ENCODE data around the gene MAP3K19. TPM values are rescaled to one million over a fixed set of nuclear protein-coding genes. Genes with fewer than 3 reads are reported as not detected.

Gene MAP3K19
- total and polyA plus RNA-seq, 4 donors = 6.2 to 16.0 (median 7.9) TPM

GRCh38 chr2:135029481-135030134 is 17.6 kb downstream of the MAP3K19 start:
- Histone ChIP-seq H3K4me1 (ENCODE audit: control insufficient read depth, insufficient read depth, low read length) (no peaks in the 10 kb centered on the region), H3K27me3 (ENCODE audit: control insufficient read depth, insufficient read depth, low read length) (no peaks in the 10 kb centered on the region), H3K4me3 (ENCODE audit: low read depth, low read length) (no peak overlapping the region), H3K27ac (ENCODE audit: low read depth, low read length) (no peak overlapping the region), H3K9me3 (ENCODE audit: control insufficient read depth, insufficient read depth, low read length) (no peaks in the 10 kb centered on the region), H3K36me3 (ENCODE audit: control insufficient read depth, insufficient read depth, low read length) (no peaks in the 10 kb centered on the region)
- WGBS (ENCODE audit: insufficient coverage) = no CpG with 5 or more reads among the region's 2 CpGs
- DNase-seq (ENCODE audit: low read depth in 4 of 6, low spot score in 6 of 6) = no peak

DNA sequence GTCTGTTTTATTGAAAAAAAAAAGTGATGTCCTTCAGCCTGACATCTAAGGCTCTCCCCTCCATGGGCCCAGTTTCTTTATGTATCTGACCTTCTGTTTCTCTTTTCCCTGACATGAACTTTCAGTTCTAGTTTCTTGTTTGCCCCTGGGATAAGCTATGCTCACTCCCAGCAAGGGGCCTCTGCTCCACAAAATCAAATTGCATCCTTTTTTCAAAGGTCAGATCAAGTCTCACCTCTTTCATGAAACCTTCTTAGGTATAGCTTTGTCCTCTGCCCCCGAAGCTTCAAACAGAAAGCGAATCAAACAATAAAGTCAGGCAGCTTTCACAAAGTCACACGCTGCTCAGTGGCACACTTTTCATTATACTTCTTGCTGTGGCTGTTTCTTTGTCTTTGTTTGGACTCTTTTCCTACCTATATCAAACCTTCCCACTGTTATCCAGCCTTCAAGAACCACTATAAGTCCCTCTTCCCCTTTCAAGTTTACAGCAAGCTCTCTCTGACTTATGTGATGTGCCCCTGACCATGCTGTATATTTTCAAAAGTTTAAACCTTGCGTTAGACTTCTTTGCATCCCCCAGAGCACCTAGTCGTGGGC is 23.3 kb downstream of the MAP3K19 start:
- DNase-seq (ENCODE audit: low read depth in 4 of 6, low spot score in 6 of 6) = peak in 1 of 6 donors; percentile 9
- no peaks in the 10 kb centered on the region for H3K9me3 ChIP-seq (ENCODE audit: control insufficient read depth, insufficient read depth, low read length)
- no peak overlapping the region for H3K27ac ChIP-seq (ENCODE audit: low read depth, low read length)
- H3K27me3 ChIP-seq (ENCODE audit: control insufficient read depth, insufficient read depth, low read length) = no peaks in the 10 kb centered on the region
- no peaks in the 10 kb centered on the region for H3K36me3 ChIP-seq (ENCODE audit: control insufficient read depth, insufficient read depth, low read length)
- no peak overlapping the region for H3K4me3 ChIP-seq (ENCODE audit: low read depth, low read length)
- H3K4me1 ChIP-seq (ENCODE audit: control insufficient read depth, insufficient read depth, low read length) = no peaks in the 10 kb centered on the region
- WGBS (ENCODE audit: insufficient coverage) = 65% methylated on average over 4 of the region's 5 CpGs

- no peaks in the 10 kb centered on the region for H3K4me1 ChIP-seq (ENCODE audit: control insufficient read depth, insufficient read depth, low read length)
- no peaks in the 10 kb centered on the region for H3K9me3 ChIP-seq (ENCODE audit: control insufficient read depth, insufficient read depth, low read length)
- no peak overlapping the region for H3K27ac ChIP-seq (ENCODE audit: low read depth, low read length)
- H3K27me3 ChIP-seq (ENCODE audit: control insufficient read depth, insufficient read depth, low read length) = no peaks in the 10 kb centered on the region
- H3K4me3 ChIP-seq (ENCODE audit: low read depth, low read length) = no peak overlapping the region
- DNase-seq (ENCODE audit: low read depth in 4 of 6, low spot score in 6 of 6) = no peak
- 84% methylated on average over 9 of the region's 10 CpGs for WGBS (ENCODE audit: insufficient coverage)
- H3K36me3 ChIP-seq (ENCODE audit: control insufficient read depth, insufficient read depth, low read length) = no peaks in the 10 kb centered on the region
Measured at GRCh38 chr2:135022952-135023880, 24.0 kb downstream of the MAP3K19 start.

DNA sequence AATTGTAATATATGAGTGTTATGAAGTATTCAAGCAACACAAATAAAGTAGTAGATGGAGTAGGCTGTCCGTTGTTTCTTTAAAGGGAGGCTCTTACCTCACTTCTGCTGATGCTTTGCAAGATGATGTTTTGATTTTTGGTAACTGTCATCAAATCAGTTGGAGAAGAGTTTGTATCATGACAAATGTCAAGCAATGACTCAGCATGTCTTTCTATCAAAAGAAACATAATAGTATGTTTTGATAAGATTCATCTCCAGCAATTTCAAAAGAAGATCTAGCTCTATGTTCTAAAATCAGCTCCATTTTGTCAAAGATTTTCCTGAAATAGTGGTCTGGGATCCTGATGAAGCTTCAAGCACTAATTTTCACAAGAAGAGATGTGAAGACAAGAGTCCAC is 25.6 kb downstream of the MAP3K19 start:
- Histone ChIP-seq H3K36me3 (ENCODE audit: control insufficient read depth, insufficient read depth, low read length) (no peaks in the 10 kb centered on the region), H3K9me3 (ENCODE audit: control insufficient read depth, insufficient read depth, low read length) (no peaks in the 10 kb centered on the region), H3K4me3 (ENCODE audit: low read depth, low read length) (no peak overlapping the region), H3K27me3 (ENCODE audit: control insufficient read depth, insufficient read depth, low read length) (no peaks in the 10 kb centered on the region), H3K4me1 (ENCODE audit: control insufficient read depth, insufficient read depth, low read length) (no peaks in the 10 kb centered on the region), H3K27ac (ENCODE audit: low read depth, low read length) (no peak overlapping the region)
- no peak for DNase-seq (ENCODE audit: low read depth in 4 of 6, low spot score in 6 of 6)
- 100% methylated on average over 1 of the region's 1 CpG for whole genome bisulfite sequencing (ENCODE audit: insufficient coverage)

- H3K9me3 ChIP-seq (ENCODE audit: control insufficient read depth, insufficient read depth, low read length) = no peaks in the 10 kb centered on the region
- no peaks in the 10 kb centered on the region for H3K27me3 ChIP-seq (ENCODE audit: control insufficient read depth, insufficient read depth, low read length)
- H3K36me3 ChIP-seq (ENCODE audit: control insufficient read depth, insufficient read depth, low read length) = no peaks in the 10 kb centered on the region
- no peak overlapping the region for H3K27ac ChIP-seq (ENCODE audit: low read depth, low read length)
- no peak overlapping the region for H3K4me3 ChIP-seq (ENCODE audit: low read depth, low read length)
- no peak for DNase-seq (ENCODE audit: low read depth in 4 of 6, low spot score in 6 of 6)
- H3K4me1 ChIP-seq (ENCODE audit: control insufficient read depth, insufficient read depth, low read length) = no peaks in the 10 kb centered on the region
Measured at GRCh38 chr2:135011633-135012032, 35.6 kb downstream of the MAP3K19 start.

DNA sequence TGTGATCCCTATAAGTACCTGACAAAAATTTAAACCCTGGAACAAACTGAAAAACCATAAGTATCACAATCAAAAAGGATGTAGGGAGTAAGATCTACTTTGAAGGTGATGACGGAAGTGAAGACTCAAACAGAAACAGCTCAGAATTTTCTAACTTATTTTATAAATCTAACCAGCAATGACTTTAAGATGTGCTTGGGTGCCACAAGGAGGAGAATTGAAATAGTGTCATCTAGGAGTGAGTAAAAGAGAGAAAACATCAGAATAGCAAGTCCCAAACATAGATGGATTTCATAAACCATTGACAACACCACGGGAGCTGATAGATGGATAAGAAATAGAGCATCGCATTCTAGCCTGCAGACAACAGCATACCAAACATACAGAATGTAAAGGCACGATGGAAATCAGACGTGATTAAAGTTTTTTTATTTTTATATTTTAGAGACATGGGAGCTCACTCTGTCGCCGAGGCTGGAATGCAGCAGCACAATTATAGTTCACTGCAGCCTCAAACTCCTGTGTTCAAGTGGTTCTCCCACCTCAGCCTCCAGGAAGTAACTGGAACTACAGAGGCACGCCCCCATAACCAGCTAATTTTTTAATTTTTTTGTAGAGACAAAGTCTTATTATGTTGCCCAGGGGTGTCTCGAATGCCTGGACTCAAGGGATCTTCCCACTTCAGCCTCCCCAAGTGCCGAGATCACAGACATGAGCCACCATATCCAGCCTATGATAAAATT is 36.9 kb downstream of the MAP3K19 start:
- Histone ChIP-seq H3K36me3 (ENCODE audit: control insufficient read depth, insufficient read depth, low read length) (no peaks in the 10 kb centered on the region), H3K27ac (ENCODE audit: low read depth, low read length) (no peak overlapping the region), H3K27me3 (ENCODE audit: control insufficient read depth, insufficient read depth, low read length) (no peaks in the 10 kb centered on the region), H3K9me3 (ENCODE audit: control insufficient read depth, insufficient read depth, low read length) (no peaks in the 10 kb centered on the region), H3K4me1 (ENCODE audit: control insufficient read depth, insufficient read depth, low read length) (no peaks in the 10 kb centered on the region), H3K4me3 (ENCODE audit: low read depth, low read length) (no peak overlapping the region)
- 60% methylated on average over 1 of the region's 10 CpGs for WGBS (ENCODE audit: insufficient coverage)
- DNase-seq (ENCODE audit: low read depth in 4 of 6, low spot score in 6 of 6) = no peak

DNA sequence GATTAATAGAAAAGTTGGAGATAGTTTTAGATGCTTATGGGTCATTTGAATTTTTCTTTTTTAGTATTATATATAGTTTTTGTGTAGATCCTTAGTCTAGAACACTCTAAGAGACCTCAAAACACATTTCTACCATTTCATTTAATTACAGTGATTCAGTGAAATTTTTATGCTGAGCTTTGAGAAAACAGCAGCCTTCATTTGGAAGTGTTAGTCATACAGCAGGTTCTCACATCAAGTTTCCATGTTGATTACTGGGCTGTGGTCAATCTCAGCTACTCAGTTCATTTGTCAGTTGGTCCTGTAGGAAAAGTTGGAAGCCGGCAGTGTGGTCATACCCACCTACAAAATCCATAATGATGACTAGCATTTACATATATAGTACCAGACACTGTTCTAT is 37.9 kb downstream of the MAP3K19 start:
- no peaks in the 10 kb centered on the region for H3K36me3 ChIP-seq (ENCODE audit: control insufficient read depth, insufficient read depth, low read length)
- WGBS (ENCODE audit: insufficient coverage) = no CpG with 5 or more reads among the region's 1 CpG
- peaks cover under 1% of the 10 kb centered on the region for H3K4me1 ChIP-seq (ENCODE audit: control insufficient read depth, insufficient read depth, low read length)
- no peaks in the 10 kb centered on the region for H3K27me3 ChIP-seq (ENCODE audit: control insufficient read depth, insufficient read depth, low read length)
- no peaks in the 10 kb centered on the region for H3K9me3 ChIP-seq (ENCODE audit: control insufficient read depth, insufficient read depth, low read length)
- H3K27ac ChIP-seq (ENCODE audit: low read depth, low read length) = no peak overlapping the region
- no peak for DNase-seq (ENCODE audit: low read depth in 4 of 6, low spot score in 6 of 6)
- H3K4me3 ChIP-seq (ENCODE audit: low read depth, low read length) = no peak overlapping the region

GRCh38 chr2:135005753-135006152 is 41.5 kb downstream of the MAP3K19 start:
- DNase-seq (ENCODE audit: low read depth in 4 of 6, low spot score in 6 of 6) = no peak
- peaks cover 3% of the 10 kb centered on the region for H3K4me1 ChIP-seq (ENCODE audit: control insufficient read depth, insufficient read depth, low read length)
- no peaks in the 10 kb centered on the region for H3K27me3 ChIP-seq (ENCODE audit: control insufficient read depth, insufficient read depth, low read length)
- no peaks in the 10 kb centered on the region for H3K9me3 ChIP-seq (ENCODE audit: control insufficient read depth, insufficient read depth, low read length)
- H3K27ac ChIP-seq (ENCODE audit: low read depth, low read length) = no peak overlapping the region
- H3K36me3 ChIP-seq (ENCODE audit: control insufficient read depth, insufficient read depth, low read length) = no peaks in the 10 kb centered on the region
- H3K4me3 ChIP-seq (ENCODE audit: low read depth, low read length) = no peak overlapping the region
- 80% methylated on average over 1 of the region's 3 CpGs for WGBS (ENCODE audit: insufficient coverage)

- 11% methylated on average over 14 of the region's 17 CpGs for WGBS (ENCODE audit: insufficient coverage)
- H3K36me3 ChIP-seq (ENCODE audit: control insufficient read depth, insufficient read depth, low read length) = no peaks in the 10 kb centered on the region
- no peak overlapping the region for H3K4me3 ChIP-seq (ENCODE audit: low read depth, low read length)
- DNase-seq (ENCODE audit: low read depth in 4 of 6, low spot score in 6 of 6) = peak; percentile 33 to 89 (median 45)
- no peaks in the 10 kb centered on the region for H3K9me3 ChIP-seq (ENCODE audit: control insufficient read depth, insufficient read depth, low read length)
- no peak overlapping the region for H3K27ac ChIP-seq (ENCODE audit: low read depth, low read length)
- peaks cover 3% of the 10 kb centered on the region for H3K4me1 ChIP-seq (ENCODE audit: control insufficient read depth, insufficient read depth, low read length)
- H3K27me3 ChIP-seq (ENCODE audit: control insufficient read depth, insufficient read depth, low read length) = no peaks in the 10 kb centered on the region
Measured at GRCh38 chr2:135004005-135004746, 43.1 kb downstream of the MAP3K19 start.
